Stimulated activated naive B cell treated with anti-CD40 and anti-IgM and Interleukin-4, amounts not matched to agents 10 μg/mL and 1 μg/mL and 100 μg/mL, for 72 hours (primary cell): Measurements from ENCODE around the gene ARHGEF35.
A peak's percentile ranks its signal among the peaks of the same experiment; 100 is the strongest.
"Not testable (repeated sequence)": the region's sequence is repeated elsewhere in the genome, so short reads cannot be mapped to it uniquely, and the experiment has no call there.

Experiments
- ATAC-seq, 2 donors: fragments of 150-1000 bp; cut with Tn5 transposase; replicated peaks; 2 replicates each; pipeline ENCODE4 v1.10.0; 2021; ENCODE audit warnings: moderate library complexity in 1 of 2
- DNase-seq: peaks from one replicate; pipeline ENCODE4 v3.0.0; 2021
- H3K27ac Mint-ChIP-seq: one replicate; pipeline ENCODE4 v1.8.0; 2022; ENCODE audit warnings: mild to moderate bottlenecking, mixed read lengths
- H3K27me3 Mint-ChIP-seq, 2 donors: one replicate each; pipeline ENCODE4 v1.8.0; 2022; ENCODE audit warnings: mixed read lengths in 2 of 2
- H3K36me3 Mint-ChIP-seq, 2 donors: one replicate each; pipeline ENCODE4 v1.8.0; 2022; ENCODE audit warnings: mixed read lengths in 2 of 2, mild to moderate bottlenecking in 1 of 2
- H3K4me1 Mint-ChIP-seq, 2 donors: one replicate each; pipeline ENCODE4 v1.8.0; 2022; ENCODE audit warnings: mixed read lengths in 2 of 2, mild to moderate bottlenecking in 1 of 2
- H3K4me3 Mint-ChIP-seq, 2 donors: one replicate each; pipeline ENCODE4 v1.8.0; 2022; ENCODE audit warnings: mild to moderate bottlenecking in 2 of 2, mixed read lengths in 2 of 2, moderate library complexity in 1 of 2
- H3K9me3 Mint-ChIP-seq, 2 donors: one replicate each; pipeline ENCODE4 v1.8.0; 2022; ENCODE audit warnings: mixed read lengths in 2 of 2, mild to moderate bottlenecking in 1 of 2

The ARHGEF35 gene

DNA sequence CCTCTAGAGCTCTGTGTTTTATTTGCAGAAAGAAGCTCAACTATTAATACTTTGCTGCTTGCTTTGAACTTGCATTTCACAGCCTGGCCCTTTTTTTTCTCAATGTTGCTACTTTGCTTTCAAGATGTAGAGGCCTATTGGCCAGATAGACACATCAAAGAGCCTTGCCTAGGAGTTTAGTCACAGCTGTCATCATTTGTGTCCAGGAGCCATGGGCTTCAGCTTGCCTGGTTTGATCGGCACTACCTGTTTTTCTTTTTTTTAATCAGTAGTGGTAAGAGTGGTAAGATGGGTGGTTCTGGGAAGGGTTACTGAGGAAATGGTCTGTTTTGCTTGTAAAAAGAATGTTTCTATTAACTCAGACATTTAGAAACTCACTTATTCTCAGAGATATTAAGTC lies 6.3 kb upstream of the ARHGEF35 start:
- ATAC-seq: peak; percentile 31 to 35

DNA sequence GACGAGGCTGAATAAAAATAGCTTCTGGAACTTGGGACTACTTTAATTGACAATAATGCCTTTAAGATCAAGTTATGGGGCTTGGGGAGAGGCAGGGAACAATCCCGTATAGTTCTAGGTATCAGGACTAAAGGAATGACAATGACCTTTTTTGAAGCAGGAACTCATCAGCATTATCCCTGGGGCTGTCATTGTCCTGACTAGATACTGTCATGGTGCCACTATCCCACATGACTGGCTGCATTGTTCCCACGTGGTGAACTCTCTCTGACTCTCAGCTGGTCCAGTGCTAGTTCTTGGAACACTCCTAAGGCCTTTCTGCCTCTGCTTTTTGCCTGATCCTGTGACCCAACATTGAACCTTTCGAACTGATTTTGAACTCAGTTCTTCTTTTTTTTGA lies 3.3 kb upstream of the ARHGEF35 start:
- not testable (repeated sequence) for H3K36me3 Mint-ChIP-seq, H3K27ac Mint-ChIP-seq, H3K4me3 Mint-ChIP-seq, ATAC-seq, H3K9me3 Mint-ChIP-seq, DNase-seq, H3K27me3 Mint-ChIP-seq
- peaks cover 4 to 13% of the 10 kb centered on the region in 2 donors for H3K4me1 Mint-ChIP-seq

More for the DNA sequence above, 6.3 kb upstream of the ARHGEF35 start:
- H3K4me3 Mint-ChIP-seq, H3K36me3 Mint-ChIP-seq, H3K27me3 Mint-ChIP-seq, DNase-seq, H3K27ac Mint-ChIP-seq, H3K9me3 Mint-ChIP-seq: not testable (repeated sequence)
- H3K4me1 Mint-ChIP-seq: peaks cover 4 to 13% of the 10 kb centered on the region in 2 donors

DNA sequence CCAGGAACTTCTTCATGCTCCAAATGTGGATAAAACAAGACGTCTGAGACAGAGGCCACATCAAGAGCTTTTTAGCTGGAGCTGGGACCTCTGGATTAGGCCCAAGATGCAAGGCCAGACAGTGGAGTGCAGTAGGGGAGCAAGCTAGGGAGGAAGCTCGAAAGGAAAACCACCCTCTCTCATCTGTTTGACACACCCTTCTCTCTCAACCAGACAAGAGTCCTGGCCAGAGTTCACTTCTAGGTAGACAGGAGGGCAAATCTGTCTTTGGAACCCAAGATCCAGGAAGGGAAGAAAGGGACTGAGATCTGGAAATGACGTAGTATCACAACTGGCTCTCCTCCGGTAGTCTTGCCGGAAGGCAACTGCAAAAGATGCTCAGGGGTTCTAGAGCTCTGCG lies 1.2 kb downstream of the ARHGEF35 start:
- not testable (repeated sequence) for H3K27me3 Mint-ChIP-seq, H3K9me3 Mint-ChIP-seq, H3K4me3 Mint-ChIP-seq, ATAC-seq, H3K4me1 Mint-ChIP-seq, H3K36me3 Mint-ChIP-seq, H3K27ac Mint-ChIP-seq, DNase-seq

DNA sequence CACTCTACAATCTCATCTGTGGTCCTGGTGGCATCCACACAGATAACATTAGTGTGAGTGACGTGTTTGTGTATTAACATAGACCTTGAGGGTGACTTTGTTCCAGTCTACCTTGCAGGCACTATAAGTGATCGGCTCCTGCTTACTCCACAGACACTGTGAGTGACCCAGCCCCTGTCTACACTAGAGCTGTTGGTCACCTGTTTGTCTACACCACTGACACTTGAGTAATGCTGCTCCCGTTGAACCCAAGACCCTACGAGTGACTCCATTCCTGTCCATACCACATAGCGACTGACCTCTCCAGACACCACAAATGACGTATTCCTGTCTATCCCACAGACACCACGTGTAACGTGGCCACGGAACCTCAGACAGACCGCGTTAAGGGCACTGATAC lies 1.9 kb downstream of the ARHGEF35 start:
- not testable (repeated sequence) for H3K9me3 Mint-ChIP-seq, H3K27me3 Mint-ChIP-seq, H3K4me3 Mint-ChIP-seq, ATAC-seq, DNase-seq, H3K4me1 Mint-ChIP-seq, H3K36me3 Mint-ChIP-seq, H3K27ac Mint-ChIP-seq

DNA sequence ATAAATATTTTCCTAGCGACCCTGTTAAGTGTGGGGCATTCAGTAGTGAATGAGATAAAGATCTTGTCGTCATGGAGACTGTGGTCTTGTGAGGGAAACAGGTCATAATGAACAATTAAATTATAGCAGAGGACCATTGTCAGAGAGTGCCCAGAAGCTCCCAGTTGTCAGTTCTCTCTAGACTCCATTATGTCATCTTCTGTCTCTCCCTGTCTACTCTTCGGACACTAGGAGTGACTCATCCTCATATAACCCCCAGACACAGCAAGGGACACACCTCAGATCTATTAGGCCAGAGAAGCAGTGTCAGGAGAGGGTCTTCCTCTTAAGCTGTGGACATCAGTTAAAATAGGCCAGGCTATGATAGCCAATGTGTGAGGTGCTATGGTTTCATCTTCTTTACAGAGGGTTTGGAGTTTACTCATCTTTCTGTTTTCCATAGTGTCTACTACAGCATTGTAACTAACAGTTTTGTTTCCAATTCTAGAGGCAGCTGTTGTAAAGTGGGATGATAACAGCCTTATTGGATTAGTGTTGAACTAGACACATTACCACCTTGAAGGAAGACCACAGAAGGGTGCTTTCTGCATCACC lies 7.0 kb downstream of the ARHGEF35 start:
- not testable (repeated sequence) for H3K4me1 Mint-ChIP-seq, H3K36me3 Mint-ChIP-seq, H3K9me3 Mint-ChIP-seq, DNase-seq, H3K27ac Mint-ChIP-seq, H3K27me3 Mint-ChIP-seq, H3K4me3 Mint-ChIP-seq
- peak in 1 of 2 donors; percentile 18 for ATAC-seq

DNA sequence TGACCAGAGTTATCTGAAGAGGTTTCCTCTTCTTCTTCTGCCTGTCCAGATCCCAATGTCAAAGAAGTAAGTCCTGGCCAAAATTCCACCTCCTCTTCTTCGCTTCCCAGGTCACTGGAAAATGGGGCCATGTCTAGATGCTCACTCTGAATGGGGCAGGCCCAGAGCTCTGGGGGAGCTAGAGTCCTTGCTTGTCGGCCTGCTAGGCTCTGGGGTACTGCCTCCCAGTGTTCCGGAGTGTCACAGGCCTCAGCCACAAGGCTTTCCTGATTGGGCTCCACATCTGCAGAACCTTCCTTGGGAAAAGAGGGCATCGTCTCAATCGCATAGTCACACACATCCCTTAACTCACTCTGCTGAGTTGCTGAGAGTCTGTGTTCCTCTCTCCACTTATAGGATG lies 7.8 kb downstream of the ARHGEF35 start:
- not testable (repeated sequence) for H3K27ac Mint-ChIP-seq, H3K9me3 Mint-ChIP-seq, H3K27me3 Mint-ChIP-seq, DNase-seq, H3K4me3 Mint-ChIP-seq, H3K36me3 Mint-ChIP-seq, H3K4me1 Mint-ChIP-seq, ATAC-seq

DNA sequence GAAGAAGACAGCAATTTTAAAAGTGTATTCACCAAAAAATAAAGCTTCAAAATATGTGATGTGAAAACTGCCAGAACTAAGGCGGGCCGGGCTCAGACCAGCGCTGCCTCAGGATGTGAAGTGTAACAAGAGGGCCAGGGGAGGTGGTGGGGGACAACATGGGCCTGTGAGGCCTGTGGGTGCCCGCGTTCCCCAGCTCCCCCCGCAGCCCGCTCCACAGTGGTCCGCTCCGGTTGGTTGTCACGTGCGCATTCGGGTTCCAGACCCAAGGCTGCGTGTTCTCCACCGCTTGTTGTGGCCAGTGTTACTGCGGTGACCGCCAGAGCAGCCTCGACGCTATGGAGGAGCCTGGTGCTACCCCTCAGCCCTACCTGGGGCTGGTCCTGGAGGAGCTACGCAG lies 12.5 kb downstream of the ARHGEF35 start, which contains the start of gene CTAGE4:
Gene CTAGE4 (plus strand): TSS at position 301 of the 400 bp plus-strand sequence. CDS start 38 bp downstream, at position 339.
- H3K36me3 Mint-ChIP-seq, ATAC-seq, H3K27ac Mint-ChIP-seq, H3K4me1 Mint-ChIP-seq, H3K4me3 Mint-ChIP-seq, H3K27me3 Mint-ChIP-seq, H3K9me3 Mint-ChIP-seq, DNase-seq: not testable (repeated sequence)

DNA sequence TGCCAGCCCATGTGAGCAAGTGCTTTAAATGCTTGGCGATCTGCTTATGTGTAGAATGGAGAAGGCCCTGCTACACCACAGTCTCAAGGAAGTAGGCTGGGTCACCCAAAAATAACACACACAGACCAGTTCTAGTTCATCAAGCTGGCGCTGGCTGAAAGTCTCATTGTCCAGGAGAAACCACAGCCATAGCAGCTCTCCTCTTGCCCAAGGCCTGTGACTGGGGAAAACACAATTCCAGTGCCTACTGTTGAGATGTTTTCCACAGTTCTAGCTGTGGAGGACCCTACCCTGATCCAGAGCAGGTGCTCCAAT lies 16.5 kb downstream of the ARHGEF35 start:
- peak; percentile 34 to 38 for ATAC-seq
- H3K36me3 Mint-ChIP-seq, H3K9me3 Mint-ChIP-seq, H3K4me1 Mint-ChIP-seq, H3K27ac Mint-ChIP-seq, H3K4me3 Mint-ChIP-seq, DNase-seq: not testable (repeated sequence)
- peaks cover 8 to 15% of the 10 kb centered on the region in 2 donors for H3K27me3 Mint-ChIP-seq

DNA sequence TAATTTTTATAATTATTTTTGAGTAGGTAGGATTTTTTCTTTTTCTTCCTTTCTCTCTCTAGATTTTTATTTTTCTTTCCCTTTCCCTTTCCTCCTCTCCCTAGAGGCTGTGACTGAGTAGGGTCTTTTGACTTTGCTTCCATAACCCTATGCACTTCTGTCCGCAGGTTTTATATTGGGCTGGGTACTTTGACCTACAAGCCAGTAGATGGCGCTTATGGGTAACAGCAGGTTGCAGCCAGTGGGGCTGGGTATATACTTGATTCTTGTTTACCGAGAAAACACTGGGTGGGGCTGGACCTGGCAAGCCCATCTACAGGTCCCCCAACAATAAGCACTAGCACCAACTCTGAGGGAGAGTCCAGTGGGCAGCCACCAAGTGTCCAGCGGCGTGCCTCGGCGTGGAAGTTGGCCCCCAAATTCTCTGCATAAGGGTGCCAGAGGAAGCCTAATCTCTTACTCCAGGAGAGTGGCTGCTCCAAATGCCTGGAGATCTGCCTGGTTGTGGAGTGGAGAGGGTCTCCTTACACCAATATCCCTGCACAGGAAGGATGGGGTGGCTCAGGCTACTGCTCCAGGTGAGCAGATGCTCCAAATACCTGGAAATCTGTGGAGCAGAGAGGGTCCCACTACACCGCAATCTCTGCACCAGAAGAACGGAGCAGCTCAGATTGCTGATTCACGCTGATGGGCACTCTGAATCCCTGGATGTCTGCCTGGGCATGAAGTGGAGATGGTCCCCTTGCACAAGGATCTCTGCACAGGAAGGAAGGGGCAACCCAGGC lies 17.1 kb downstream of the ARHGEF35 start:
- ATAC-seq (peak; percentile 96 to 100), DNase-seq (peak; percentile 17)
- not testable (repeated sequence) for H3K9me3 Mint-ChIP-seq, H3K27ac Mint-ChIP-seq, H3K4me3 Mint-ChIP-seq, H3K36me3 Mint-ChIP-seq, H3K4me1 Mint-ChIP-seq
- peaks cover 8 to 17% of the 10 kb centered on the region in 2 donors for H3K27me3 Mint-ChIP-seq

DNA sequence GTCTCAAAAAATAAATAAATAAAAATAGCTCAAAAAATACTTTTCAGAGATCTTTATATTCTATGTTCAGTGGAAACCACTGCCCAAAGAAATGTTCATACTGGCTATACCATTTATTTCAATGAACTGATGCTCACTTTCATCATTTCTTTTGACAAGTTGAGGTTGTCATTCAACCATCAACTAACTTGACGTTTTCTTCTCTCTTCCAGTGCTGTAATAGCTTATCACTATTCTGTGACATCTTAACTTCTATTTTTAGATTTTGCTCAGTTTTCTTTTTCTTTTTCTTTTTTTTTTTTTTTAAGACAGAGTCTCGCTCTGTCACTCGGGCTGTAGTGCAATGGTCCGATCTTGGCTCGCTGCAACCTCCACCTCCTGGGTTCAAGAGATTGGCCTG lies 21.0 kb downstream of the ARHGEF35 start:
- DNase-seq (no peak), ATAC-seq (no peak)
- H3K27me3 Mint-ChIP-seq: peaks cover 20 to 33% of the 10 kb centered on the region in 2 donors
- no peak overlapping the region for H3K27ac Mint-ChIP-seq
- no peak overlapping the region for H3K4me3 Mint-ChIP-seq
- H3K36me3 Mint-ChIP-seq: peaks cover 3 to 17% of the 10 kb centered on the region in 2 donors
- peaks cover 9 to 19% of the 10 kb centered on the region in 2 donors for H3K9me3 Mint-ChIP-seq
- H3K4me1 Mint-ChIP-seq: no peaks in the 10 kb centered on the region

DNA sequence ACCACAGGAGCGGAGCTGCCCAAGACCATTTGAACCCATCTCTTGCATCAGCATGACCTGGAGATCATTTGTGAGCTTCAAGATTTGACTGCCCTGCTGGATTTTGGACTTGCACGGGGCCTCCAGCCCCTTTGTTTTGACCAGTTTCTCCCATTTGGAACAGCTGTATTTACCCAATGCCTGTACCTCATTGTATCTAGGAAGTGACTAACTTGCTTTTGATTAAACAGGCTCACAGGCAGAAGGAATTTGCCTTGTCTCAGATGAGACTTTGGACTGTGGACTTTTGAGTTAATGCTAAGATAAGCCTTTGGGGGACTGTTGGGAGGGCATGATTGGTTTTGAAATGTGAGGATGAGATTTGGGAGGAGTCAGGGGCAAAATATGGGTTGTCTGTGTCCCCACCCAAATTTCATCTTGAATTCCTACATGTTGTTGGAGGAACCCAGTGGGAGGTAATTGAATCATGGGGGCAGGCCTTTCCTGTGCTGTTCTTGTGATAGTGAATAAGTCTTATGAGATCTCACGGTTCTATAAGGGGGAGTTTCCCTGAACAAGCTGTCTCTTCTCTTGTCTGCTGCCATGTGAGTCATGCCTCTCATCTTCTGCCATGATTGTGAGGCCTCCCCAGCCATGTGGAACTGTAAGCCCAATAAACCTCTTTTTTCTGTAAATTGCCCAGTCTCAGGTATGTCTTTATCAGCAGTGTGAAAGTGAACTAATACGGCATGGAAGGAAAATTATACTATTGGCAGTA lies 23.9 kb downstream of the ARHGEF35 start:
- not testable (repeated sequence) for H3K4me3 Mint-ChIP-seq, H3K4me1 Mint-ChIP-seq, H3K27ac Mint-ChIP-seq, ATAC-seq, DNase-seq
- H3K36me3 Mint-ChIP-seq: peaks cover 3 to 18% of the 10 kb centered on the region in 2 donors
- peaks cover 9 to 20% of the 10 kb centered on the region in 2 donors for H3K9me3 Mint-ChIP-seq
- peaks cover 20 to 31% of the 10 kb centered on the region in 2 donors for H3K27me3 Mint-ChIP-seq

DNA sequence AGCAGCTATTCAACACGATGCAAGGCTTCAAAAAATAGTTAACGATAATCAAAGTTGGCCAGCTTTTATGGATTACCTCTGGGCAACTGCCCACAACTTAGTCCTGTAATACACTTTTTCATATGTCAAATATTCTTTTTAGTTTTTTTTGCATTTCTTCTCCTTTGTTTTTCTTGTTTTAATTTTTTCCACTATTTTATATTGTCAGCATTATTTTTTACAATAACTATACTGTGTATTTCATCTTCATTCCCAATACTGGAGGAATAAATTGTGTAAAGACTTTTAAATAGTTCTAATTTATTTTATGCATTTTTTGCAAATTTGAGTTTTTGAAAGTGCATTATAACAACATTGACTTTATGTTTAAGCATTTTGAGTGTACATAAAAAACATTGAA lies 30.8 kb downstream of the ARHGEF35 start:
- ATAC-seq: no peak
- Mint-ChIP-seq H3K27me3 (peaks cover 14 to 23% of the 10 kb centered on the region in 2 donors), H3K36me3 (peaks cover 0 to 3% of the 10 kb centered on the region in 2 donors), H3K9me3 (peaks cover 1 to 3% of the 10 kb centered on the region in 2 donors), H3K4me3 (no peak overlapping the region), H3K4me1 (no peaks in the 10 kb centered on the region), H3K27ac (no peak overlapping the region)
- DNase-seq: no peak

DNA sequence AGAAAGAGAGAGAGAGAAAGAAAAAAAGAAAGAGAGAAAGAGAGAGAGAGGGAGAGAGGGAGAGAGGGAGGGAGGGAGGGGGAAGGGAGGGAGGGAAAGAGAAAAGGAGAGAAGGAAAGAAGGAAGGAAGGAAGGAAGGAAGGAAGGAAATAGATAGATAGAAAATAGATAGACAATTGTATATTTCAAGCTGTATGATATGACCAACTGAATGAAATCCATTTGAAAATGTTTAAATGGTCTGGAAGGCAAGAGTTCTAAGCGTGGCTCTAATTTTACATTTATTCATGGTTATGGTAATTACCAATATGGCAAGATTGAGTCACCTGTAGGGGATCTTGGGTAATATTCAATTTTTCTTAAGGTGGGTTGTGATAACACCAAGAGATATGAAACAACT lies 36.8 kb downstream of the ARHGEF35 start:
- Mint-ChIP-seq H3K36me3 (no peaks in the 10 kb centered on the region), H3K4me1 (no peaks in the 10 kb centered on the region), H3K4me3 (no peak overlapping the region), H3K27ac (no peak overlapping the region), H3K9me3 (peaks cover 0 to 1% of the 10 kb centered on the region in 2 donors), H3K27me3 (peaks cover 17 to 36% of the 10 kb centered on the region in 2 donors)
- ATAC-seq: no peak
- no peak for DNase-seq

DNA sequence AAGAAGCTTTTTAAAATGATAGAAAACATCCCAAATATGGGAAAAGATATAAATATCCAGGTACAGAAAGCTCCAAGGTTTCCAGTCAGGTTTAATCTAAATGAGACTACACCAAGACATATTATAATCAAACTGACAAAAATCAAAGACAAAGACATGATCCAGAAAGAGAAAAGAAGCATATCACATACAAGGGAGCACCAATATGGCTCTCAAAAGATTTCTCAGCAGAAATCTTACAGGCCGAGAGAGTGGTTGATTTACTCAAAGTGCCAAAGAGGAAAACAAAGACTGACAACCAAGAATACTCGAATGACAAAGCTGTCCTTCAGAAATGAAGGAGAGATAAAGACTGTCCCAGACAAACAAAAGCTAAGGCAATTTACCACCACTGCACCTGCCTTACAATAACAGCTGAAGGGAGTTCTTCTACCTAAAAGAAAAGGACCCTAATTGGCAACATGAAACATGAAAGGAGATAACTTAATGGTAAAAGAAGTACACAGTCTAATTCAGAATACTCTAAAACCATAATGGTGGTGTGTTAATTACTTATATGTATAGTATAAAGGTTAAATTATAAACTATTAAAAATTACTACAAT lies 47.3 kb downstream of the ARHGEF35 start:
- Mint-ChIP-seq H3K9me3 (peaks cover 31 to 32% of the 10 kb centered on the region in 2 donors), H3K4me1 (no peaks in the 10 kb centered on the region), H3K27ac (no peak overlapping the region), H3K27me3 (peaks cover 13 to 14% of the 10 kb centered on the region in 2 donors), H3K36me3 (peaks cover 6 to 10% of the 10 kb centered on the region in 2 donors), H3K4me3 (no peak overlapping the region)
- no peak for ATAC-seq
- no peak for DNase-seq
